ENCODE measurements around the gene KCNMB1.
A peak's percentile ranks its signal among the peaks of the same experiment; 100 is the strongest.

Gene KCNMB1

DNA sequence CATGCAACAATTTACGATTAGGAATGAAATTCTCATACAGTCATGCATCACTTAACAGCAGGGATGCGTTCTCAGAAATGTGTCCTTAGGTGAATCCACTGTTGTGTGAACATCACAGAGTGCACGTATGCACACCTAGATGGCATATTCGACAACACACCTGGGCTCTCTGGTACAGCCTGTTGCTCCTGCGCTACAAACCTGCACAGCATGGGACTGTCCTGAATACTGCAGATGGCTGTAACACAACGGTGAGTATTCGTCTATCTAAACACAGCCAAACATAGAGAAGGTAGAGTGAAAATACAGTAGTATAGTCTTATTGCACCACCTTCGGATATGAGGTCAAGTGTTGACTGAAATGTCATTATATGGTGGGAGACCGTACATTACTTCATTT, 47.6 kb downstream of the KCNMB1 start:
- Histone ChIP-seq H4K20me1 (ENCODE audit: insufficient read depth, low read length) (no peaks in the 10 kb centered on the region), H2AFZ (ENCODE audit: low read length) (no peak overlapping the region), H3K36me3 (replicated peaks; ENCODE audit: insufficient read depth, low read length) (no peaks in the 10 kb centered on the region), H3K4me1 (ENCODE audit: low read length) (peaks cover 13% of the 10 kb centered on the region), H3K9me2 (replicated peaks; ENCODE audit: insufficient read depth, low read length) (no peaks in the 10 kb centered on the region), H3K27ac (ENCODE audit: low read length) (no peak overlapping the region), H3K27me3 (replicated peaks; ENCODE audit: insufficient read depth, low read length) (no peaks in the 10 kb centered on the region), H3K9me3 (replicated peaks; ENCODE audit: insufficient read depth, low read length) (no peaks in the 10 kb centered on the region), H3F3A (ENCODE audit: insufficient read depth, low read length) (no peaks in the 10 kb centered on the region), H3K9ac (ENCODE audit: low read length) (no peak overlapping the region), H3K79me2 (ENCODE audit: low read length) (no peaks in the 10 kb centered on the region), H3K4me3 (ENCODE audit: low read length) (no peak overlapping the region), H3K4me2 (ENCODE audit: low read depth, low read length) (no peak overlapping the region)
- no peak for DNase-seq
- no peak for TF ChIP-seq EZH2phosphoT487 (IDR thresholded peaks at IDR 0.05; ENCODE audit: low read length)
- no peak for TF ChIP-seq EZH2 (optimal IDR thresholded peaks at IDR 0.05; ENCODE audit: low read depth, low read length)

DNA sequence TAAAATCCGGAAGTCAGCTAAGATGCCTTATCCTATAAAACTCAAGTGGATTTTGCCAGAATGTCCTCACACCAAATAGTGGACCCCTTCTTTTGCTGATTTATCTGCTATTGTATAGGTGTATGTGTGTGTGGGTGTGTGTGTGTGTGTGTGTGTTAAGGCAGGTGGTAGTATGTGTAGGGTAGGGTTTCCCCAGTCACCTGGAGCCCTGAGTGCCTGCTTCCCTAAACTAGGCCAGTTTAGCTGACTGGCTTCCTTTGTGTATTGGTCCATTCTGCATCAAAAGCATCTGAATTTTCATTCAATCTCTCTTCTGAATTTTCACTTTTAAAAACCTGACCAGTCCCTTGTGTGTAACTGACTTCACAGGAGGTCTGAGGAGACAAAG, 49.4 kb downstream of the KCNMB1 start:
- Histone ChIP-seq H3K27me3 (replicated peaks; ENCODE audit: insufficient read depth, low read length) (no peaks in the 10 kb centered on the region), H3K27ac (ENCODE audit: low read length) (no peak overlapping the region), H3K4me3 (ENCODE audit: low read length) (no peak overlapping the region), H3K36me3 (replicated peaks; ENCODE audit: insufficient read depth, low read length) (no peaks in the 10 kb centered on the region), H3K4me2 (ENCODE audit: low read depth, low read length) (no peak overlapping the region), H3K9me3 (replicated peaks; ENCODE audit: insufficient read depth, low read length) (no peaks in the 10 kb centered on the region), H2AFZ (ENCODE audit: low read length) (no peak overlapping the region), H3K9ac (ENCODE audit: low read length) (no peak overlapping the region), H3K9me2 (replicated peaks; ENCODE audit: insufficient read depth, low read length) (no peaks in the 10 kb centered on the region), H3F3A (ENCODE audit: insufficient read depth, low read length) (no peaks in the 10 kb centered on the region), H4K20me1 (ENCODE audit: insufficient read depth, low read length) (no peaks in the 10 kb centered on the region), H3K79me2 (ENCODE audit: low read length) (no peaks in the 10 kb centered on the region), H3K4me1 (ENCODE audit: low read length) (peaks cover 13% of the 10 kb centered on the region)
- TF ChIP-seq, protein P1, sequence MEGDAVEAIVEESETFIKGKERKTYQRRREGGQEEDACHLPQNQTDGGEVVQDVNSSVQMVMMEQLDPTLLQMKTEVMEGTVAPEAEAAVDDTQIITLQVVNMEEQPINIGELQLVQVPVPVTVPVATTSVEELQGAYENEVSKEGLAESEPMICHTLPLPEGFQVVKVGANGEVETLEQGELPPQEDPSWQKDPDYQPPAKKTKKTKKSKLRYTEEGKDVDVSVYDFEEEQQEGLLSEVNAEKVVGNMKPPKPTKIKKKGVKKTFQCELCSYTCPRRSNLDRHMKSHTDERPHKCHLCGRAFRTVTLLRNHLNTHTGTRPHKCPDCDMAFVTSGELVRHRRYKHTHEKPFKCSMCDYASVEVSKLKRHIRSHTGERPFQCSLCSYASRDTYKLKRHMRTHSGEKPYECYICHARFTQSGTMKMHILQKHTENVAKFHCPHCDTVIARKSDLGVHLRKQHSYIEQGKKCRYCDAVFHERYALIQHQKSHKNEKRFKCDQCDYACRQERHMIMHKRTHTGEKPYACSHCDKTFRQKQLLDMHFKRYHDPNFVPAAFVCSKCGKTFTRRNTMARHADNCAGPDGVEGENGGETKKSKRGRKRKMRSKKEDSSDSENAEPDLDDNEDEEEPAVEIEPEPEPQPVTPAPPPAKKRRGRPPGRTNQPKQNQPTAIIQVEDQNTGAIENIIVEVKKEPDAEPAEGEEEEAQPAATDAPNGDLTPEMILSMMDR (IDR thresholded peaks at IDR 0.05; ENCODE audit: low read length): no peak
- TF ChIP-seq EZH2 (optimal IDR thresholded peaks at IDR 0.05; ENCODE audit: low read depth, low read length): no peak
- no peak for TF ChIP-seq EZH2phosphoT487 (IDR thresholded peaks at IDR 0.05; ENCODE audit: low read length)
- no peak for DNase-seq

DNA sequence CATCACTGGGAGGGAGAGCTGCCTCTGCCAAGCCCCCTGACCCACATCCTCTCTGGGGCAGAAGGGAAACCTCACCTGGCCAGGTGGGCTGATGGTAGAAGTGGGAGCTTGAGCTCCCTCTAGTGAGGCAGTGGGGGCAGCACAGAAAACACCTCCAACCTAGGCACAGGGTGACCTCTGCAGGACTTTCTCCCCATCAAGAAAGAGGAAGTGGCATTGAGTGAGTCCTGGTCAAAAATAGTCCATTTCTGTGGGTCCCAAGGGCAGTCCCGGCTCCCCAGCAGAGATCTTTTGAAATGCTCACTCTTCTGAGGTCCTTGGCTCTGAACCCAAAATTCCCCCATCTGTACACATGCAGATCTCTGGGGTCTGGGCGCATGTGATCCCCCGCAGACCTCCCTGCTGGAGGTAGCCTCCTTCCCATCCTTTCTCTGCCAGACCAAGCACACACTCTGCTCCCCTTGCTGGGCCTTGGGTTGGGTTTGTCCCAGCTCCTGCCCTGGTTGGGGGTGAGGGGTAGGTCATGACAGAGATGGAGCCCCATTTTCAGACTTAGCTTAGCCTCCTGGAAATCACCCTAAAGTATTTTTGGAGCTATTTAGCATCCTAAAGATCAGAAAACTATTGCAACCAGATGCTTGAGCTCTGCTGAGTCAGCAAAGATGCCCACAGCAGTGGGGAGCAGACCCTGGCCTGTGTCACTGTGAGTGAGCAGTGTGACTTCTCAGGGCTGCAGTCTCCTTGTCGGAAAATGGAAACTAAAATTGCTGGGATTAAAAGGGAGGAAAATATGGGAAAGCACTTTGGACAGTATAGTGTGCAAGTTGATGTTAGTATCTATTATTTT, 50.0 kb downstream of the KCNMB1 start:
- no peak overlapping the region for H2AFZ ChIP-seq (ENCODE audit: low read length)
- no peak overlapping the region for H3K4me2 ChIP-seq (ENCODE audit: low read depth, low read length)
- peaks cover 13% of the 10 kb centered on the region for H3K4me1 ChIP-seq (ENCODE audit: low read length)
- peak; percentile 81 for DNase-seq
- no peaks in the 10 kb centered on the region for H3F3A ChIP-seq (ENCODE audit: insufficient read depth, low read length)
- H3K36me3 ChIP-seq (replicated peaks; ENCODE audit: insufficient read depth, low read length): no peaks in the 10 kb centered on the region
- no peaks in the 10 kb centered on the region for H3K79me2 ChIP-seq (ENCODE audit: low read length)
- H3K9me3 ChIP-seq (replicated peaks; ENCODE audit: insufficient read depth, low read length): no peaks in the 10 kb centered on the region
- no peaks in the 10 kb centered on the region for H3K27me3 ChIP-seq (replicated peaks; ENCODE audit: insufficient read depth, low read length)
- no peaks in the 10 kb centered on the region for H4K20me1 ChIP-seq (ENCODE audit: insufficient read depth, low read length)
- TF ChIP-seq, protein P1 (IDR thresholded peaks at IDR 0.05; ENCODE audit: low read length): peak; percentile 100
- no peak for TF ChIP-seq EZH2phosphoT487 (IDR thresholded peaks at IDR 0.05; ENCODE audit: low read length)
- no peak overlapping the region for H3K9ac ChIP-seq (ENCODE audit: low read length)
- H3K4me3 ChIP-seq (ENCODE audit: low read length): no peak overlapping the region
- no peak overlapping the region for H3K27ac ChIP-seq (ENCODE audit: low read length)
- H3K9me2 ChIP-seq (replicated peaks; ENCODE audit: insufficient read depth, low read length): no peaks in the 10 kb centered on the region

DNA sequence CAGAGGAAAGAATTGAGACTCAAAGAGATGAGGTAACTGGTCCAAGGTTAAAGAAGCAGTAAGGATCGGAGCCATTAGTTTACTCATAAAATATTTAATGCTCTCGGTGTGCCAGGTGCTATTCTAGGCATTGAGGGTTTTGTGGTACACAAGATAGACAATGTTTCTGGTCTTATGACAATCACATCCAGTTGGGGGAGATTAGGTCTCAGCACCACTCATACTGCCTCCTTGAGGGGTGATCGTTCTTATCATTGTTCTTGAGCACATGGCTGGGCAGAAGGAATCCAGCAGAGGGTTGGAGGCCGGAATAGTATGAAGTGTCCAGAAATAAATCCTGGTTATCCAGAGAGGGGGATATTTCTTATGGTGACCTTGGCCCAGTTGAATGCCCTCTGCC, 50.9 kb downstream of the KCNMB1 start:
- no peak for DNase-seq
- no peaks in the 10 kb centered on the region for H4K20me1 ChIP-seq (ENCODE audit: insufficient read depth, low read length)
- TF ChIP-seq, protein P1 (IDR thresholded peaks at IDR 0.05; ENCODE audit: low read length): no peak
- no peak for TF ChIP-seq EZH2phosphoT487 (IDR thresholded peaks at IDR 0.05; ENCODE audit: low read length)
- no peak for TF ChIP-seq EZH2 (optimal IDR thresholded peaks at IDR 0.05; ENCODE audit: low read depth, low read length)
- no peak overlapping the region for H3K4me2 ChIP-seq (ENCODE audit: low read depth, low read length)
- peaks cover 5% of the 10 kb centered on the region; the same call in 1 of the 2 replicates for H3F3A ChIP-seq (ENCODE audit: insufficient read depth, low read length)
- no peaks in the 10 kb centered on the region for H3K27me3 ChIP-seq (replicated peaks; ENCODE audit: insufficient read depth, low read length)
- H3K79me2 ChIP-seq (ENCODE audit: low read length): no peaks in the 10 kb centered on the region
- H3K4me1 ChIP-seq (ENCODE audit: low read length): peaks cover 22% of the 10 kb centered on the region
- no peak overlapping the region for H3K27ac ChIP-seq (ENCODE audit: low read length)
- H3K9me3 ChIP-seq (replicated peaks; ENCODE audit: insufficient read depth, low read length): no peaks in the 10 kb centered on the region
- H3K9ac ChIP-seq (ENCODE audit: low read length): no peak overlapping the region
- no peaks in the 10 kb centered on the region for H3K9me2 ChIP-seq (replicated peaks; ENCODE audit: insufficient read depth, low read length)
- H3K4me3 ChIP-seq (ENCODE audit: low read length): no peak overlapping the region
- H2AFZ ChIP-seq (ENCODE audit: low read length): no peak overlapping the region
- H3K36me3 ChIP-seq (replicated peaks; ENCODE audit: insufficient read depth, low read length): no peaks in the 10 kb centered on the region

Data from MM.1S (cell line).